HepG2 (cell line): Measurements from ENCODE around the gene ANLN. TPM values are rescaled to one million over a fixed set of nuclear protein-coding genes. Genes with fewer than 3 reads are reported as not detected.

Experiments used
- ATAC-seq: fragments of 200-7000 bp; cut with Tn5 transposase; 3 replicates; pipeline ENCODE4 v1.9.1; 2020; ENCODE audit warnings: mild to moderate bottlenecking, moderate library complexity
- BruUV-seq: library from RNA; stranded (reverse); fragments of 400-500 nt; replicated peaks from 2 replicates; lab custom pipeline; 2021; lab: Mats Ljungman, UMichigan
- CTCF ChIA-PET: fragments of 300-600 bp; formaldehyde crosslinking; extraction: SDS; loops from one replicate; lab custom pipeline; 2021; ENCODE audit warnings: low total read pairs, inconsistent platforms, low intra/inter-chr PET ratio; lab: Yijun Ruan, JAX
- POLR2A ChIA-PET: fragments of 350-600 bp; sonication (Branson Sonifier 250); formaldehyde crosslinking; loops from one replicate; lab custom pipeline; 2020; ENCODE audit warnings: antibody characterized with exemption, inconsistent platforms; lab: Yijun Ruan, JAX
- DNase-seq: peaks from one replicate; pipeline ENCODE4 v3.0.0-alpha.2; 2015; ENCODE audit warnings: low spot score
- FAIRE-seq: peaks from 3 replicates; lab custom pipeline; 2011; peaks lifted over from hg19 to GRCh38; lab: Jason Lieb, UNC
- H2AFZ ChIP-seq: one replicate; pipeline ENCODE4 v1.6.1; 2011; ENCODE audit warnings: low read length, inconsistent platforms
- H3K27ac ChIP-seq: fragments of 300-600 bp; 3 replicates; pipeline ENCODE4 v1.8.0; 2011; ENCODE audit warnings: mixed run types, mild to moderate bottlenecking, mixed read lengths, low read length, inconsistent platforms; ENCODE audit not compliant: insufficient read depth; ENCODE audit errors: extremely low read length
- H3K27me3 ChIP-seq, 2 experiments: fragments of 200-600 bp in 1 of 2; 2 replicates in 1 of 2; 3 replicates in 1 of 2; pipeline versions ENCODE4 v1.6.0 to v1.8.0; 2011; ENCODE audit warnings: low read length in 2 of 2, mild to moderate bottlenecking in 2 of 2, moderate library complexity in 2 of 2, inconsistent platforms in 1 of 2; ENCODE audit not compliant: insufficient read depth in 2 of 2, control insufficient read depth in 1 of 2
- H3K36me3 ChIP-seq, 2 experiments: fragments of 200-600 bp in 1 of 2; replicated peaks in 1 of 2; 2 replicates in 1 of 2; 3 replicates in 1 of 2; pipeline versions ENCODE4 v1.5.1 to v1.8.0; 2011; ENCODE audit warnings: low read length in 2 of 2, inconsistent platforms in 1 of 2; ENCODE audit not compliant: insufficient read depth in 2 of 2, control insufficient read depth in 1 of 2
- H3K4me1 ChIP-seq: 2 replicates; pipeline ENCODE4 v1.5.1; 2012; ENCODE audit warnings: low read length, inconsistent platforms; ENCODE audit not compliant: insufficient read depth
- H3K4me2 ChIP-seq: 2 replicates; pipeline ENCODE4 v1.6.0; 2011; ENCODE audit warnings: low read depth, low read length, inconsistent platforms
- H3K4me3 ChIP-seq, 3 experiments: fragments of 200-600 bp in 1 of 3; sonication (generic), shearing (Covaris generic) in 1 of 3; replicated peaks in 1 of 3; 2 replicates each; pipeline ENCODE4 v1.5.1; 2011 to 2016; ENCODE audit warnings: low read length in 3 of 3, inconsistent platforms in 2 of 3, low read depth in 2 of 3, mild to moderate bottlenecking in 2 of 3, control low read depth in 1 of 3, mixed read lengths in 1 of 3; ENCODE audit not compliant: insufficient read depth in 1 of 3
- H3K79me2 ChIP-seq: one replicate; pipeline ENCODE4 v1.6.1; 2011; ENCODE audit warnings: low read length, inconsistent platforms; ENCODE audit not compliant: insufficient read depth
- H3K9ac ChIP-seq: 2 replicates; pipeline ENCODE4 v1.6.0; 2011; ENCODE audit warnings: mild to moderate bottlenecking, low read depth, low read length, inconsistent platforms; ENCODE audit not compliant: insufficient read depth
- H3K9me3 ChIP-seq: 2 replicates; pipeline ENCODE4 v1.5.1; 2012; ENCODE audit warnings: mild to moderate bottlenecking, low read length
- H4K20me1 ChIP-seq: 2 replicates; pipeline ENCODE4 v1.6.0; 2011; ENCODE audit warnings: inconsistent platforms, mild to moderate bottlenecking, low read length, moderate library complexity; ENCODE audit not compliant: insufficient read depth
- GZF1 ChIP-seq: sonication (generic); formaldehyde crosslinking; IDR thresholded peaks from 2 replicates; pipeline ENCODE4 v1.5.1; 2020; ENCODE audit warnings: mild to moderate bottlenecking, missing genetic modification reagents
- HOMEZ ChIP-seq: IDR thresholded peaks from 2 replicates; pipeline ENCODE4 v1.6.1; 2016; ENCODE audit warnings: low read depth
- JUNB ChIP-seq: sonication (generic); formaldehyde crosslinking; IDR thresholded peaks from 2 replicates; pipeline ENCODE4 v1.8.0; 2022; ENCODE audit warnings: missing genetic modification reagents, mild to moderate bottlenecking, borderline replicate concordance
- NCOA5 ChIP-seq: sonication (generic); formaldehyde crosslinking; IDR thresholded peaks from 2 replicates; pipeline ENCODE4 v1.4.0; 2020; ENCODE audit warnings: missing genetic modification reagents
- NR2F6 ChIP-seq, 2 experiments: IDR thresholded peaks; 2 replicates each; pipeline ENCODE4 v1.6.1; 2016; ENCODE audit warnings: antibody characterized with exemption in 1 of 2, mild to moderate bottlenecking in 1 of 2
- SP2 ChIP-seq: sonication (generic); formaldehyde crosslinking; IDR thresholded peaks from 2 replicates; pipeline ENCODE4 v1.5.1; 2020; ENCODE audit warnings: mild to moderate bottlenecking, missing genetic modification reagents
- ZBTB1 ChIP-seq: sonication (generic); formaldehyde crosslinking; IDR thresholded peaks from 2 replicates; pipeline ENCODE4 v1.4.0; 2020; ENCODE audit warnings: missing genetic modification reagents, borderline replicate concordance
- ZBTB4 ChIP-seq: sonication (generic); formaldehyde crosslinking; IDR thresholded peaks from 2 replicates; pipeline ENCODE4 v1.4.0; 2020; ENCODE audit warnings: missing genetic modification reagents, mild to moderate bottlenecking, borderline replicate concordance
- ZNF430 ChIP-seq: sonication (generic); formaldehyde crosslinking; IDR thresholded peaks from 2 replicates; pipeline ENCODE4 v1.9.0; 2021; ENCODE audit warnings: mild to moderate bottlenecking, missing genetic modification reagents
- WGBS: methylation state at CpG from one replicate; pipeline ENCODE4 v1.1.6; 2017; ENCODE audit warnings: low lambda C conversion rate; 5-methylcytosine and 5-hydroxymethylcytosine counted together
- in situ Hi-C: cut with HindIII; loops from 2 replicates; pipeline ENCODE4 v1.10.0; 2017; ENCODE audit warnings: low pct_unique_long_range_greater_than_20kb; ENCODE audit not compliant: extremely low pct_ligation_motif_present
- intact Hi-C: fragments of 100-400 bp; cut with micrococcal nuclease; formaldehyde crosslinking; loops from one replicate; pipeline ENCODE4 v1.10.0; 2022; ENCODE audit not compliant: unreplicated experiment
- polyA plus RNA-seq, 8 experiments: library from polyadenylated mRNA; depleted of rRNA in 3 of 8; stranded (reverse) in 7 of 8; unstranded in 1 of 8; fragments of >200 nt; fragmentation: Illumina TruSeq in 4 of 8; extraction: Trizol in 4 of 8; gene quantifications; 2 replicates each; pipeline versions ENCODE4 v1.2.1 to v1.2.3, GENCODE V29; 2011 to 2016; ENCODE audit warnings: low read depth in 4 of 8, missing spikeins in 1 of 8, mixed read lengths in 1 of 8; ENCODE audit not compliant: insufficient read depth in 1 of 8
- total RNA-seq, 5 experiments: library from RNA; depleted of rRNA; stranded (reverse); fragments of >200 nt; fragmentation: Illumina TruSeq; extraction: Trizol; gene quantifications; 2 replicates each; pipeline ENCODE4 v1.2.3, GENCODE V29; 2016; ENCODE audit warnings: low read depth in 1 of 5
- TF ChIP-seq, protein P1 (sequence below): IDR thresholded peaks from 2 replicates; pipeline ENCODE4 v1.6.1; 2018; ENCODE audit warnings: missing genetic modification reagents, mild to moderate bottlenecking, missing compliant biosample characterization
- TF ChIP-seq, protein P2 (sequence below): sonication (generic); formaldehyde crosslinking; IDR thresholded peaks from 2 replicates; pipeline ENCODE4 v1.4.0; 2020; ENCODE audit warnings: low read depth, mild to moderate bottlenecking, missing genetic modification reagents

Gene ANLN
- total and polyA plus RNA-seq, 2 of the 13 experiments (the other 11 are each of a cell fraction or from before 2014, with no cell fraction given): 20.0 to 72.0 TPM

DNA sequence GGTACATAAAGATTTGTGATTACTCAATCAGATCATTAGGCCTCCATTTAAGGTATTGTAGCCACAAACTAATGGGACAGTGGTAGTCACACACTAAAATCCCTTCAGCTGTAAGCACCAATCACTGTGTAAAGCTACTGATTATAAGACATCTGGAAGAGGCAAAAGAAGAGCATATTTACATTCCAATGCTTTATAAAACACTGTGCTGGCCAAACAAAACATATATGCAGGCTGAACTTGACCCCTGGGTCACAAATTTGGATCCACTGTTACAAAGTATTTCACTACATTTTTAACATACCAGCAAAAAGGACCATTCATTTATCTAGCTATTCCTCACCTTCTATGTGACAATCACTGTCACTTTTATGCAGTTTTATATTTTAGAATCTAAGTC lies 41.4 kb upstream of the ANLN start:
- Histone ChIP-seq H3K4me1 (peaks cover 11% of the 10 kb centered on the region; the same call in 1 of the 2 replicates), H3K27me3 (no peaks in the 10 kb centered on the region), H2AFZ (no peak overlapping the region), H3K36me3 (no peaks in the 10 kb centered on the region), H3K4me3 (no peak overlapping the region), H3K27ac (no peak overlapping the region), H3K4me2 (no peak overlapping the region), H3K79me2 (no peaks in the 10 kb centered on the region), H4K20me1 (no peaks in the 10 kb centered on the region)
- FAIRE-seq (no peak), DNase-seq (no peak)
- no TSS peak for BruUV-seq
- in situ Hi-C loops: no loop called here
- no peak for TF ChIP-seq ZNF430 (CRISPR knock-in tag)
- TF ChIP-seq NR2F6 (IDR thresholded peaks at IDR 0.05): no peak
- TF ChIP-seq NR2F6 (CRISPR knock-in tag; IDR thresholded peaks at IDR 0.05): 0 out of 2 replicates have a peak, but pooled peaks have one; percentile 18
- TF ChIP-seq, all 625 proteins: peak for 1
- Histone ChIP-seq H3K9ac (no peak overlapping the region), H3K9me3 (no peaks in the 10 kb centered on the region)
- ChIA-PET CTCF (no interaction called here), POLR2A (no interaction called here)
- no peak for ATAC-seq
- intact Hi-C loops: no loop called here

GRCh38 chr7:36348771-36349170 lies 40.9 kb upstream of the ANLN start:
- intact Hi-C loops: no loop called here
- H3K36me3 ChIP-seq: no peaks in the 10 kb centered on the region
- H2AFZ ChIP-seq: no peak overlapping the region
- H3K9me3 ChIP-seq: no peaks in the 10 kb centered on the region
- no peak overlapping the region for H3K4me2 ChIP-seq
- no peak for DNase-seq
- POLR2A ChIA-PET: no interaction called here
- H4K20me1 ChIP-seq: no peaks in the 10 kb centered on the region
- H3K9ac ChIP-seq: no peak overlapping the region
- H3K27ac ChIP-seq: no peak overlapping the region
- H3K4me3 ChIP-seq: no peak overlapping the region
- in situ Hi-C loops: no loop called here
- WGBS: 92% methylated on average over 3 of the region's 3 CpGs
- no peaks in the 10 kb centered on the region for H3K79me2 ChIP-seq
- no peak for FAIRE-seq
- ATAC-seq: no peak
- CTCF ChIA-PET: no interaction called here
- BruUV-seq: no TSS peak
- H3K27me3 ChIP-seq: no peaks in the 10 kb centered on the region
- H3K4me1 ChIP-seq: peaks cover 11% of the 10 kb centered on the region; the same call in 1 of the 2 replicates
- TF ChIP-seq ZBTB4 (CRISPR knock-in tag) (no peak), JUNB (CRISPR knock-in tag) (no peak), NCOA5 (CRISPR knock-in tag) (no peak), GZF1 (CRISPR knock-in tag) (no peak), ZBTB1 (CRISPR knock-in tag) (no peak), SP2 (CRISPR knock-in tag) (no peak), HOMEZ (CRISPR knock-in tag) (no peak)
- TF ChIP-seq, protein P1, sequence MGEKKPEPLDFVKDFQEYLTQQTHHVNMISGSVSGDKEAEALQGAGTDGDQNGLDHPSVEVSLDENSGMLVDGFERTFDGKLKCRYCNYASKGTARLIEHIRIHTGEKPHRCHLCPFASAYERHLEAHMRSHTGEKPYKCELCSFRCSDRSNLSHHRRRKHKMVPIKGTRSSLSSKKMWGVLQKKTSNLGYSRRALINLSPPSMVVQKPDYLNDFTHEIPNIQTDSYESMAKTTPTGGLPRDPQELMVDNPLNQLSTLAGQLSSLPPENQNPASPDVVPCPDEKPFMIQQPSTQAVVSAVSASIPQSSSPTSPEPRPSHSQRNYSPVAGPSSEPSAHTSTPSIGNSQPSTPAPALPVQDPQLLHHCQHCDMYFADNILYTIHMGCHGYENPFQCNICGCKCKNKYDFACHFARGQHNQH (CRISPR knock-in tag): no peak
- TF ChIP-seq, protein P2, sequence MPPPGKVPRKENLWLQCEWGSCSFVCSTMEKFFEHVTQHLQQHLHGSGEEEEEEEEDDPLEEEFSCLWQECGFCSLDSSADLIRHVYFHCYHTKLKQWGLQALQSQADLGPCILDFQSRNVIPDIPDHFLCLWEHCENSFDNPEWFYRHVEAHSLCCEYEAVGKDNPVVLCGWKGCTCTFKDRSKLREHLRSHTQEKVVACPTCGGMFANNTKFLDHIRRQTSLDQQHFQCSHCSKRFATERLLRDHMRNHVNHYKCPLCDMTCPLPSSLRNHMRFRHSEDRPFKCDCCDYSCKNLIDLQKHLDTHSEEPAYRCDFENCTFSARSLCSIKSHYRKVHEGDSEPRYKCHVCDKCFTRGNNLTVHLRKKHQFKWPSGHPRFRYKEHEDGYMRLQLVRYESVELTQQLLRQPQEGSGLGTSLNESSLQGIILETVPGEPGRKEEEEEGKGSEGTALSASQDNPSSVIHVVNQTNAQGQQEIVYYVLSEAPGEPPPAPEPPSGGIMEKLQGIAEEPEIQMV (CRISPR knock-in tag): no peak
